Peyer's patch (tissue), 4 donors: ENCODE results near the gene ARID1A. TPM values are rescaled to one million over a fixed set of nuclear protein-coding genes. Genes with fewer than 3 reads are reported as not detected.
A peak's percentile ranks its signal among the peaks of the same experiment; 100 is the strongest.

Source experiments
- DNase-seq, 3 donors: peaks; one replicate each; pipeline ENCODE4 v3.0.0-alpha.2; 2017 to 2019
- H3K27ac ChIP-seq, 4 donors: fragments of 200-600 bp; sonication (generic); one replicate each; pipeline ENCODE4 v1.5.1; 2016 to 2019
- H3K27me3 ChIP-seq, 2 donors: fragments of 200-600 bp; sonication (generic); one replicate each; pipeline ENCODE4 v1.5.1; 2019
- H3K36me3 ChIP-seq, 3 donors: fragments of 200-600 bp; sonication (generic); one replicate each; pipeline ENCODE4 v1.5.1; 2016 to 2019
- H3K4me1 ChIP-seq, 4 donors: fragments of 200-600 bp; sonication (generic); one replicate each; pipeline ENCODE4 v1.5.1; 2016 to 2019
- H3K4me3 ChIP-seq, 4 donors: fragments of 200-600 bp; sonication (generic); 1 replicate in 3 of 4; 2 replicates in 1 of 4; pipeline ENCODE4 v1.5.1; 2016 to 2019; ENCODE audit warnings: mild to moderate bottlenecking in 1 of 4
- H3K9me3 ChIP-seq, 4 donors: fragments of 200-600 bp; sonication (generic); one replicate each; pipeline ENCODE4 v1.5.1; 2016 to 2019; ENCODE audit warnings: mild to moderate bottlenecking in 1 of 4
- CTCF ChIP-seq, 6 experiments: fragments of 450-650 bp in 4 of 6; fragments of 200-600 bp in 2 of 6; sonication (generic) in 1 of 6; IDR thresholded peaks; one replicate each; pipeline ENCODE4 v1.5.1; 2017 to 2019; ENCODE audit warnings: antibody characterized with exemption in 6 of 6, mild to moderate bottlenecking in 3 of 6, moderate library complexity in 1 of 6
- POLR2A ChIP-seq, 2 donors: fragments of 450-650 bp; IDR thresholded peaks; one replicate each; pipeline ENCODE4 v1.5.1; 2017; ENCODE audit warnings: antibody characterized with exemption in 2 of 2, mild to moderate bottlenecking in 2 of 2, moderate library complexity in 2 of 2
- total RNA-seq, 4 donors: library from RNA; depleted of rRNA; stranded (reverse); fragments of >200 nt; gene quantifications; one replicate each; pipeline ENCODE4 v1.1.0, GENCODE V29; 2016

Gene ARID1A
- total RNA-seq, 4 donors from 2014 or later, result 49.4 to 90.8 (median 66.8) TPM

GRCh38 chr1:26754086-26754874 lies 58.5 kb downstream of the ARID1A start:
- H3K27ac ChIP-seq, result no peak overlapping the region
- H3K27me3 ChIP-seq, result no peaks in the 10 kb centered on the region
- no peak for DNase-seq
- peaks cover 0 to 62% (median 0%) of the 10 kb centered on the region in 3 donors for H3K36me3 ChIP-seq
- no peak overlapping the region for H3K4me3 ChIP-seq
- peaks cover 0 to 8% (median 4%) of the 10 kb centered on the region in 4 donors for H3K4me1 ChIP-seq
- H3K9me3 ChIP-seq, result no peaks in the 10 kb centered on the region
- TF ChIP-seq CTCF (IDR thresholded peaks at IDR 0.05), result no peak
- TF ChIP-seq POLR2A (IDR thresholded peaks at IDR 0.05), result no peak

GRCh38 chr1:26758358-26758757 lies 62.5 kb downstream of the ARID1A start:
- peaks cover 0 to 4% (median 2%) of the 10 kb centered on the region in 4 donors for H3K4me1 ChIP-seq
- DNase-seq, result no peak
- H3K27me3 ChIP-seq, result no peaks in the 10 kb centered on the region
- H3K9me3 ChIP-seq, result no peaks in the 10 kb centered on the region
- peaks cover 0 to 72% (median 0%) of the 10 kb centered on the region in 3 donors for H3K36me3 ChIP-seq
- no peak overlapping the region for H3K27ac ChIP-seq
- TF ChIP-seq POLR2A (IDR thresholded peaks at IDR 0.05) (no peak), CTCF (IDR thresholded peaks at IDR 0.05) (no peak)
- H3K4me3 ChIP-seq, result no peak overlapping the region

- no peaks in the 10 kb centered on the region for H3K9me3 ChIP-seq
- H3K4me3 ChIP-seq, result no peak overlapping the region
- no peak for TF ChIP-seq CTCF (IDR thresholded peaks at IDR 0.05)
- no peak for TF ChIP-seq POLR2A (IDR thresholded peaks at IDR 0.05)
- DNase-seq, result no peak
- H3K27me3 ChIP-seq, result no peaks in the 10 kb centered on the region
- no peaks in the 10 kb centered on the region for H3K4me1 ChIP-seq
- peaks cover 0 to 77% (median 0%) of the 10 kb centered on the region in 3 donors for H3K36me3 ChIP-seq
- no peak overlapping the region for H3K27ac ChIP-seq
Measured at GRCh38 chr1:26759531-26759930, 63.7 kb downstream of the ARID1A start.

GRCh38 chr1:26761217-26761616 lies 65.4 kb downstream of the ARID1A start:
- H3K4me3 ChIP-seq, result no peak overlapping the region
- H3K9me3 ChIP-seq, result no peaks in the 10 kb centered on the region
- H3K36me3 ChIP-seq, result peaks cover 0 to 82% (median 5%) of the 10 kb centered on the region in 3 donors
- TF ChIP-seq CTCF (IDR thresholded peaks at IDR 0.05), result peak in 2 of 6 experiments; percentile 12 to 18
- no peak for TF ChIP-seq POLR2A (IDR thresholded peaks at IDR 0.05)
- H3K27ac ChIP-seq, result no peak overlapping the region
- no peaks in the 10 kb centered on the region for H3K4me1 ChIP-seq
- no peaks in the 10 kb centered on the region for H3K27me3 ChIP-seq
- DNase-seq, result no peak

- no peak for TF ChIP-seq POLR2A (IDR thresholded peaks at IDR 0.05)
- TF ChIP-seq CTCF (IDR thresholded peaks at IDR 0.05), result no peak
- no peak for DNase-seq
- Histone ChIP-seq H3K27ac (no peak overlapping the region), H3K27me3 (no peaks in the 10 kb centered on the region), H3K4me1 (peaks cover 0 to 14% (median 0%) of the 10 kb centered on the region in 4 donors), H3K4me3 (no peak overlapping the region), H3K36me3 (peaks cover 0 to 97% (median 5%) of the 10 kb centered on the region in 3 donors), H3K9me3 (no peaks in the 10 kb centered on the region)
Measured at GRCh38 chr1:26767714-26768113, 71.9 kb downstream of the ARID1A start.
